ENCODE measurements around the gene ABCB8.

Gene ABCB8

GRCh38 chr7:151062399-151063211 is 34.4 kb downstream of the ABCB8 start:
- ChIA-PET POLR2A (ENCODE audit: low non-redundant PET) (interaction anchor here (0.7 to 0.9 kb wide), 2 partner anchors 18 to 19 kb away, joined by 3 read pairs; partner anchors contain the start of gene FASTK), CTCF (interaction anchor here (0.6 to 0.7 kb wide), 4 partner anchors 15 to 53 kb away, joined by 3 to 4 read pairs (median 3); partner anchors contain the start of gene ATG9B)
- TF ChIP-seq CTCF (conservative IDR thresholded peaks at IDR 0.05; ENCODE audit: low read depth), result no peak
- peak overlapping the region; percentile 96 for H3K27ac ChIP-seq
- DNase-seq (ENCODE audit: low spot score), result no peak

- peak overlapping the region; percentile 96 for H3K27ac ChIP-seq
- CTCF ChIA-PET, result interaction anchor here (0.6 kb wide), 2 partner anchors 16 to 39 kb away, joined by 3 to 4 read pairs; partner anchors contain the start of gene ATG9B
- POLR2A ChIA-PET (ENCODE audit: low non-redundant PET), result no interaction called here
Measured at GRCh38 chr7:151063212-151063561, 34.9 kb downstream of the ABCB8 start.

GRCh38 chr7:151064454-151064853 is 36.2 kb downstream of the ABCB8 start:
- H3K27ac ChIP-seq, result peak overlapping the region; percentile 96
- CTCF ChIA-PET, result no interaction called here
- no peak for DNase-seq (ENCODE audit: low spot score)
- POLR2A ChIA-PET (ENCODE audit: low non-redundant PET), result no interaction called here
- TF ChIP-seq CTCF (conservative IDR thresholded peaks at IDR 0.05; ENCODE audit: low read depth), result no peak

More at GRCh38 chr7:151063212-151063561, 34.9 kb downstream of the ABCB8 start:
- no peak for TF ChIP-seq CTCF (conservative IDR thresholded peaks at IDR 0.05; ENCODE audit: low read depth)
- no peak for DNase-seq (ENCODE audit: low spot score)

GRCh38 chr7:151064993-151065392 is 36.7 kb downstream of the ABCB8 start:
- CTCF ChIA-PET, result no interaction called here
- no peak for TF ChIP-seq CTCF (conservative IDR thresholded peaks at IDR 0.05; ENCODE audit: low read depth)
- POLR2A ChIA-PET (ENCODE audit: low non-redundant PET), result no interaction called here
- peak overlapping the region; percentile 96 for H3K27ac ChIP-seq
- DNase-seq (ENCODE audit: low spot score), result no peak

- CTCF ChIA-PET, result no interaction called here
Measured at GRCh38 chr7:151065516-151065915, 37.3 kb downstream of the ABCB8 start.

More at GRCh38 chr7:151065516-151065915, 37.3 kb downstream of the ABCB8 start:
- TF ChIP-seq CTCF (conservative IDR thresholded peaks at IDR 0.05; ENCODE audit: low read depth), result no peak
- no peak for DNase-seq (ENCODE audit: low spot score)
- POLR2A ChIA-PET (ENCODE audit: low non-redundant PET), result no interaction called here
- peak overlapping the region; percentile 96 for H3K27ac ChIP-seq
